ENCODE data around the gene OSBPL3.

- no peak for TF ChIP-seq CTCF (IDR thresholded peaks at IDR 0.05)
- TF ChIP-seq POLR2A (IDR thresholded peaks at IDR 0.05), result no peak
Measured at GRCh38 chr7:24842449-24843241, 137.3 kb downstream of the OSBPL3 start.
